Measurements from ENCODE around the gene P2RX7.

DNA sequence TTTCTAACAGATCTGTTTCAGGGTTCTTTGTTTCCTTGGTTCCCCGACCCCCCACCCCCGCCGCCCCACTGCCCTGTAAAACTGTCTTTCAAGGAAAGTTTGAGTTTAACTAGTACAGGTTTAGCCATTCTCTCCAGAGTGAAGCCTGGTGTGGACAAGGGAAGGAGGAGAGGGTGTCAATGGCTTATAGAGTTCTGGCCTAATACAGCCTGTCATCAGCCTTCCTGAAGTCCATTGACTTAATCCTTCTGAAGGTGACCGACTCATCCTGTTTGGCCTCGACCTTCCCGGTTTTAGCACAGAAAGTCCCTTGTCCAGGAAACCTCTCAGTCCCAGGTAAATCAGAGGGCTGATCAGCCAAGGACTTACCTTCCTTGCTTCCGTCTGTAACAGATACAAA is 66.3 kb downstream of the P2RX7 start:
- TF ChIP-seq REST (IDR thresholded peaks at IDR 0.05; ENCODE audit: insufficient read depth in 1 of 2, low read depth in 2 of 2, low read length in 2 of 2) = no peak
- TF ChIP-seq POLR2AphosphoS5 (IDR thresholded peaks at IDR 0.05; ENCODE audit: low read depth, low read length) = no peak
- no peak for TF ChIP-seq TAF1 (IDR thresholded peaks at IDR 0.05; ENCODE audit: borderline replicate concordance, insufficient read depth, low read length)
- TF ChIP-seq SIN3A (IDR thresholded peaks at IDR 0.05; ENCODE audit: borderline replicate concordance, insufficient read depth, low read length) = no peak
- no peak for TF ChIP-seq FOXP2 (optimal IDR thresholded peaks at IDR 0.05; ENCODE audit: borderline replicate concordance, extremely low read depth, extremely low read length, insufficient read depth)
